HepG2 (cell line): ENCODE measurements around the gene SOBP. TPM values are rescaled to one million over a fixed set of nuclear protein-coding genes. Genes with fewer than 3 reads are reported as not detected.

Source experiments
- ATAC-seq: fragments of 200-7000 bp; cut with Tn5 transposase; 3 replicates; pipeline ENCODE4 v1.9.1; 2020; ENCODE audit warnings: mild to moderate bottlenecking, moderate library complexity
- BruUV-seq: library from RNA; stranded (reverse); fragments of 400-500 nt; replicated peaks from 2 replicates; lab custom pipeline; 2021; lab: Mats Ljungman, UMichigan
- CTCF ChIA-PET: fragments of 300-600 bp; formaldehyde crosslinking; extraction: SDS; loops from one replicate; lab custom pipeline; 2021; ENCODE audit warnings: low total read pairs, inconsistent platforms, low intra/inter-chr PET ratio; lab: Yijun Ruan, JAX
- POLR2A ChIA-PET: fragments of 350-600 bp; sonication (Branson Sonifier 250); formaldehyde crosslinking; loops from one replicate; lab custom pipeline; 2020; ENCODE audit warnings: antibody characterized with exemption, inconsistent platforms; lab: Yijun Ruan, JAX
- DNase-seq: peaks from one replicate; pipeline ENCODE4 v3.0.0-alpha.2; 2015; ENCODE audit warnings: low spot score
- FAIRE-seq: peaks from 3 replicates; lab custom pipeline; 2011; peaks lifted over from hg19 to GRCh38; lab: Jason Lieb, UNC
- H2AFZ ChIP-seq: one replicate; pipeline ENCODE4 v1.6.1; 2011; ENCODE audit warnings: low read length, inconsistent platforms
- H3K27ac ChIP-seq: fragments of 300-600 bp; 3 replicates; pipeline ENCODE4 v1.8.0; 2011; ENCODE audit warnings: mixed run types, mild to moderate bottlenecking, mixed read lengths, low read length, inconsistent platforms; ENCODE audit not compliant: insufficient read depth; ENCODE audit errors: extremely low read length
- H3K27me3 ChIP-seq, 2 experiments: fragments of 200-600 bp in 1 of 2; 2 replicates in 1 of 2; 3 replicates in 1 of 2; pipeline versions ENCODE4 v1.6.0 to v1.8.0; 2011; ENCODE audit warnings: low read length in 2 of 2, mild to moderate bottlenecking in 2 of 2, moderate library complexity in 2 of 2, inconsistent platforms in 1 of 2; ENCODE audit not compliant: insufficient read depth in 2 of 2, control insufficient read depth in 1 of 2
- H3K36me3 ChIP-seq, 2 experiments: fragments of 200-600 bp in 1 of 2; replicated peaks in 1 of 2; 2 replicates in 1 of 2; 3 replicates in 1 of 2; pipeline versions ENCODE4 v1.5.1 to v1.8.0; 2011; ENCODE audit warnings: low read length in 2 of 2, inconsistent platforms in 1 of 2; ENCODE audit not compliant: insufficient read depth in 2 of 2, control insufficient read depth in 1 of 2
- H3K4me1 ChIP-seq: 2 replicates; pipeline ENCODE4 v1.5.1; 2012; ENCODE audit warnings: low read length, inconsistent platforms; ENCODE audit not compliant: insufficient read depth
- H3K4me2 ChIP-seq: 2 replicates; pipeline ENCODE4 v1.6.0; 2011; ENCODE audit warnings: low read depth, low read length, inconsistent platforms
- H3K4me3 ChIP-seq, 3 experiments: fragments of 200-600 bp in 1 of 3; sonication (generic), shearing (Covaris generic) in 1 of 3; replicated peaks in 1 of 3; 2 replicates each; pipeline ENCODE4 v1.5.1; 2011 to 2016; ENCODE audit warnings: low read length in 3 of 3, inconsistent platforms in 2 of 3, low read depth in 2 of 3, mild to moderate bottlenecking in 2 of 3, control low read depth in 1 of 3, mixed read lengths in 1 of 3; ENCODE audit not compliant: insufficient read depth in 1 of 3
- H3K79me2 ChIP-seq: one replicate; pipeline ENCODE4 v1.6.1; 2011; ENCODE audit warnings: low read length, inconsistent platforms; ENCODE audit not compliant: insufficient read depth
- H3K9ac ChIP-seq: 2 replicates; pipeline ENCODE4 v1.6.0; 2011; ENCODE audit warnings: mild to moderate bottlenecking, low read depth, low read length, inconsistent platforms; ENCODE audit not compliant: insufficient read depth
- H3K9me3 ChIP-seq: 2 replicates; pipeline ENCODE4 v1.5.1; 2012; ENCODE audit warnings: mild to moderate bottlenecking, low read length
- H4K20me1 ChIP-seq: 2 replicates; pipeline ENCODE4 v1.6.0; 2011; ENCODE audit warnings: inconsistent platforms, mild to moderate bottlenecking, low read length, moderate library complexity; ENCODE audit not compliant: insufficient read depth
- ARNTL ChIP-seq: sonication (generic); formaldehyde crosslinking; IDR thresholded peaks from 2 replicates; pipeline ENCODE4 v1.4.0; 2020; ENCODE audit warnings: mild to moderate bottlenecking, missing genetic modification reagents
- EHMT2 ChIP-seq: fragments of 200-600 bp; sonication (generic); IDR thresholded peaks from 2 replicates; pipeline ENCODE4 v1.7.0; 2017; ENCODE audit warnings: antibody characterized with exemption, low read depth, low read length, borderline replicate concordance
- MAF1 ChIP-seq: sonication (generic); formaldehyde crosslinking; IDR thresholded peaks from 2 replicates; pipeline ENCODE4 v1.5.0; 2020; ENCODE audit warnings: missing genetic modification reagents, borderline replicate concordance
- MTA3 ChIP-seq: sonication (generic); formaldehyde crosslinking; IDR thresholded peaks from 2 replicates; pipeline ENCODE4 v1.4.0; 2020; ENCODE audit warnings: missing genetic modification reagents
- NFAT5 ChIP-seq: sonication (generic); formaldehyde crosslinking; IDR thresholded peaks from 2 replicates; pipeline ENCODE4 v1.4.0; 2020; ENCODE audit warnings: missing genetic modification reagents
- ONECUT2 ChIP-seq: sonication (generic); formaldehyde crosslinking; IDR thresholded peaks from 2 replicates; pipeline ENCODE4 v1.4.0; 2020; ENCODE audit warnings: missing genetic modification reagents
- PHF5A ChIP-seq: IDR thresholded peaks from one replicate; pipeline ENCODE4 v1.6.1; 2018; ENCODE audit warnings: low read depth, missing genetic modification reagents; ENCODE audit not compliant: unreplicated experiment
- SRSF9 ChIP-seq: fragments of 200-400 bp; formaldehyde crosslinking; IDR thresholded peaks from 2 replicates; pipeline ENCODE4 v1.6.1; 2018; ENCODE audit warnings: borderline replicate concordance, mild to moderate bottlenecking, low read depth, low read length; ENCODE audit not compliant: insufficient read depth, poor library complexity, severe bottlenecking
- TOE1 ChIP-seq: sonication (generic); formaldehyde crosslinking; IDR thresholded peaks from 2 replicates; pipeline ENCODE4 v1.4.0; 2020; ENCODE audit warnings: mild to moderate bottlenecking, missing genetic modification reagents
- WIZ ChIP-seq: sonication (generic); formaldehyde crosslinking; IDR thresholded peaks from 2 replicates; pipeline ENCODE4 v1.5.1; 2020; ENCODE audit warnings: mild to moderate bottlenecking, missing genetic modification reagents
- ZNF225 ChIP-seq: sonication (generic); formaldehyde crosslinking; IDR thresholded peaks from 2 replicates; pipeline ENCODE4 v1.4.0; 2020; ENCODE audit warnings: mild to moderate bottlenecking, missing genetic modification reagents
- ZNF788 ChIP-seq: sonication (generic); formaldehyde crosslinking; IDR thresholded peaks from 2 replicates; pipeline ENCODE4 v1.5.0; 2020; ENCODE audit warnings: mild to moderate bottlenecking, missing genetic modification reagents, borderline replicate concordance
- ZNF850 ChIP-seq: sonication (generic); formaldehyde crosslinking; conservative IDR thresholded peaks from 2 replicates; pipeline ENCODE4 v1.9.0; 2021; ENCODE audit warnings: mild to moderate bottlenecking, missing genetic modification reagents
- ZSCAN12 ChIP-seq: sonication (generic); formaldehyde crosslinking; IDR thresholded peaks from 2 replicates; pipeline ENCODE4 v1.9.0; 2021; ENCODE audit warnings: mild to moderate bottlenecking, missing genetic modification reagents
- WGBS: methylation state at CpG from one replicate; pipeline ENCODE4 v1.1.6; 2017; ENCODE audit warnings: low lambda C conversion rate; 5-methylcytosine and 5-hydroxymethylcytosine counted together
- in situ Hi-C: cut with HindIII; loops from 2 replicates; pipeline ENCODE4 v1.10.0; 2017; ENCODE audit warnings: low pct_unique_long_range_greater_than_20kb; ENCODE audit not compliant: extremely low pct_ligation_motif_present
- intact Hi-C: fragments of 100-400 bp; cut with micrococcal nuclease; formaldehyde crosslinking; loops from one replicate; pipeline ENCODE4 v1.10.0; 2022; ENCODE audit not compliant: unreplicated experiment
- polyA plus RNA-seq, 8 experiments: library from polyadenylated mRNA; depleted of rRNA in 3 of 8; stranded (reverse) in 7 of 8; unstranded in 1 of 8; fragments of >200 nt; fragmentation: Illumina TruSeq in 4 of 8; extraction: Trizol in 4 of 8; gene quantifications; 2 replicates each; pipeline versions ENCODE4 v1.2.1 to v1.2.3, GENCODE V29; 2011 to 2016; ENCODE audit warnings: low read depth in 4 of 8, missing spikeins in 1 of 8, mixed read lengths in 1 of 8; ENCODE audit not compliant: insufficient read depth in 1 of 8
- total RNA-seq, 5 experiments: library from RNA; depleted of rRNA; stranded (reverse); fragments of >200 nt; fragmentation: Illumina TruSeq; extraction: Trizol; gene quantifications; 2 replicates each; pipeline ENCODE4 v1.2.3, GENCODE V29; 2016; ENCODE audit warnings: low read depth in 1 of 5
- TF ChIP-seq, protein P1 (sequence below): sonication (generic); formaldehyde crosslinking; IDR thresholded peaks from 2 replicates; pipeline ENCODE4 v1.8.0; 2022; ENCODE audit warnings: missing genetic modification reagents, mild to moderate bottlenecking, moderate library complexity, borderline replicate concordance
- TF ChIP-seq, protein P2 (sequence below): sonication (generic); formaldehyde crosslinking; IDR thresholded peaks from 2 replicates; pipeline ENCODE4 v1.4.0; 2020; ENCODE audit warnings: mild to moderate bottlenecking, missing genetic modification reagents

SOBP gene
- total and polyA plus RNA-seq, 2 of the 13 experiments (the other 11 are each of a cell fraction or from before 2014, with no cell fraction given) = 1.5 to 6.9 TPM

- H3K27me3 ChIP-seq = no peaks in the 10 kb centered on the region
- ATAC-seq (no peak), DNase-seq (no peak), FAIRE-seq (no peak)
- no peak overlapping the region for H3K4me2 ChIP-seq
- peaks cover 9% of the 10 kb centered on the region for H3K79me2 ChIP-seq
- no peak for TF ChIP-seq ZNF788 (CRISPR knock-in tag)
- no peak for TF ChIP-seq EHMT2
- no peak for TF ChIP-seq PHF5A (CRISPR knock-in tag)
- TF ChIP-seq, protein P1, sequence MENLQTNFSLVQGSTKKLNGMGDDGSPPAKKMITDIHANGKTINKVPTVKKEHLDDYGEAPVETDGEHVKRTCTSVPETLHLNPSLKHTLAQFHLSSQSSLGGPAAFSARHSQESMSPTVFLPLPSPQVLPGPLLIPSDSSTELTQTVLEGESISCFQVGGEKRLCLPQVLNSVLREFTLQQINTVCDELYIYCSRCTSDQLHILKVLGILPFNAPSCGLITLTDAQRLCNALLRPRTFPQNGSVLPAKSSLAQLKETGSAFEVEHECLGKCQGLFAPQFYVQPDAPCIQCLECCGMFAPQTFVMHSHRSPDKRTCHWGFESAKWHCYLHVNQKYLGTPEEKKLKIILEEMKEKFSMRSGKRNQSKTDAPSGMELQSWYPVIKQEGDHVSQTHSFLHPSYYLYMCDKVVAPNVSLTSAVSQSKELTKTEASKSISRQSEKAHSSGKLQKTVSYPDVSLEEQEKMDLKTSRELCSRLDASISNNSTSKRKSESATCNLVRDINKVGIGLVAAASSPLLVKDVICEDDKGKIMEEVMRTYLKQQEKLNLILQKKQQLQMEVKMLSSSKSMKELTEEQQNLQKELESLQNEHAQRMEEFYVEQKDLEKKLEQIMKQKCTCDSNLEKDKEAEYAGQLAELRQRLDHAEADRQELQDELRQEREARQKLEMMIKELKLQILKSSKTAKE (CRISPR knock-in tag) = no peak
- TF ChIP-seq NFAT5 = no peak
- TF ChIP-seq ZSCAN12 (CRISPR knock-in tag) = no peak
- TF ChIP-seq ARNTL (CRISPR knock-in tag) = no peak
- TF ChIP-seq, protein P2, sequence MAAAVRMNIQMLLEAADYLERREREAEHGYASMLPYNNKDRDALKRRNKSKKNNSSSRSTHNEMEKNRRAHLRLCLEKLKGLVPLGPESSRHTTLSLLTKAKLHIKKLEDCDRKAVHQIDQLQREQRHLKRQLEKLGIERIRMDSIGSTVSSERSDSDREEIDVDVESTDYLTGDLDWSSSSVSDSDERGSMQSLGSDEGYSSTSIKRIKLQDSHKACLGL = no peak
- TF ChIP-seq WIZ (CRISPR knock-in tag) = no peak
- no peak for TF ChIP-seq MAF1
- TF ChIP-seq SRSF9 = no peak
- TF ChIP-seq ZNF850 (CRISPR knock-in tag) = no peak
- TF ChIP-seq ZNF225 (CRISPR knock-in tag) = no peak
- TF ChIP-seq ONECUT2 = no peak
- TF ChIP-seq MTA3 (CRISPR knock-in tag) = no peak
- no peak for TF ChIP-seq TOE1
- 96% methylated on average over 2 of the region's 2 CpGs for WGBS
- no peaks in the 10 kb centered on the region for H4K20me1 ChIP-seq
- no peak overlapping the region for H3K4me3 ChIP-seq
- no peak overlapping the region for H2AFZ ChIP-seq
- no TSS peak for BruUV-seq
- POLR2A ChIA-PET = no interaction called here
- peaks cover 35% of the 10 kb centered on the region for H3K4me1 ChIP-seq
- H3K9me3 ChIP-seq = no peaks in the 10 kb centered on the region
- intact Hi-C loops = no loop called here
- no peak overlapping the region for H3K9ac ChIP-seq
- in situ Hi-C loops = no loop called here
- peaks cover 2 to 10% of the 10 kb centered on the region in 2 experiments; a peak in 2 of 5 replicates for H3K36me3 ChIP-seq
- no peak overlapping the region for H3K27ac ChIP-seq
- CTCF ChIA-PET = no interaction called here
These were observed 53.2 kb downstream of the SOBP start for GRCh38 chr6:107543088-107543487.
